Measurements from ENCODE around the gene SUGCT.

Gene SUGCT

DNA sequence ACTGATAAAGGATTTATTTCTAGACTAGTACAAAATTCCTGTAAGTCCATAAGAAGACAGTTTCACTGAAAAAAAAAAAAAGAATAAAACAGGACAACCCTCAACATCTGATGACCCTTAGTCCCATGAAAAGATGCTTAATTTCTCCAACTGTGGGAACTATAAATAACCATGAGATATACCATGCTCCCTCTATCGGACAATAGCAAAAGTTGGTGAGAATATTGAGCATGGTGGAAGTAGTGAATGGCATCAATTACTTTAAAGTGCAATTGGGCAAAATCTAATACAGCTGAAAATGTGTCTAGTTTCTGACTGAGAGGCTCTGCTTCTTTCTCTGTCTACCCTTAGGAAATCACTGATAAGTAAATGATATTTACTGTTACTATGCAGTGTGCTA lies 348.8 kb downstream of the SUGCT start:
- no peak for DNase-seq

DNA sequence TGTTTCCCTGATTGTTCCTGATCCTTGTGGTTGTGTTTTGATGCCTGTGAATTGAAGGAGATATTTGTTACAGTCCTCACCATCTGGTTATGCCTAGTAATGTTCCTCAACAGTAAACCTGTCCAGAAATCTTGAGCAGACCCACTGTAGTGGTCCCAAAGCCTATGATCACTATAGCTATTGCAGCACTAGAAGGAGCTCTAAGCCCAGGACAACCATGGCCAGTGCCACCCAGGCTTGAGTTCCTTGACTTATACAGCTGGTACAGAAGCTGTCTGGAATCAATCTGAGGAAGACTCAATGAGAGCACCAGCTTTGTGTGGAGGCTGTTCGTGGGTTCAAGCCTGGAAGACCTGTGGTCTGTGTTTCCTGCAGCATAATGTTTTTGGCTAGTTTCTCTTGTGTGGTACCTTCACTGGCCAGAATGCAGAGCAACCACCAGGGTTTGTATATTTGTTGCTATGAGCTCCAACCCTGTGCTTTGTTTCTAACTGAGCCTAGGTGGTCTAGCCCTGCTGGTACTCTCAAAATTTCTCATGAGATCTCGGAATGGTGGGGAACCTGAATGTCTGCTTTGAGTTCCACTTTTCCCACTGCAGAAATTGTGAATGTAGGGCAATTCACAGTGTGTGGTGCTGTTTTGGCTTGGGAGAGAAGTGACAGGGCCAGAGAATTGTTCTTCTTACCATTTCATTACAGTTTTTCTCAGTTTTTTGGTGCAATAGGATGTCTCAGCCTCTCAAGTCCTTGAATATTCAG lies 355.2 kb downstream of the SUGCT start:
- DNase-seq: no peak

GRCh38 chr7:40490603-40490924 lies 355.8 kb downstream of the SUGCT start:
- DNase-seq: no peak

DNA sequence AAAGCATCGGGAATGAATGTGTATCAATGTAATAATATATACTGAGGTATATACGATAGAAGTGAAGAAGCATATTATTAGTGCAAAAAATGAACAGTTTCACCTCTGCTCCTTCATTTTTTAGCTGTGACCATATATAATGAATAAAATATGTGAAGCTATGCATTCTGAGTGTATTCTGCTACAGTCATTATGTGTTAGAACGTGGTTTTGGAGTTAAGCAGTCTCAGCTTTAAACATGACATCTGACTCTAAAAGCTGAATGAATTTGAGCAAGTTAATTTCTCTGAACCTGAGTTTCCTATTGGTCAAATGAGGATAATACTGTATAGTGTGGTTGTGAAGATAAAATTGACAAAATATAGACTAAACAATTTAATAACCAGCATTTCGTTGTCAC lies 358.1 kb downstream of the SUGCT start:
- no peak for DNase-seq

DNA sequence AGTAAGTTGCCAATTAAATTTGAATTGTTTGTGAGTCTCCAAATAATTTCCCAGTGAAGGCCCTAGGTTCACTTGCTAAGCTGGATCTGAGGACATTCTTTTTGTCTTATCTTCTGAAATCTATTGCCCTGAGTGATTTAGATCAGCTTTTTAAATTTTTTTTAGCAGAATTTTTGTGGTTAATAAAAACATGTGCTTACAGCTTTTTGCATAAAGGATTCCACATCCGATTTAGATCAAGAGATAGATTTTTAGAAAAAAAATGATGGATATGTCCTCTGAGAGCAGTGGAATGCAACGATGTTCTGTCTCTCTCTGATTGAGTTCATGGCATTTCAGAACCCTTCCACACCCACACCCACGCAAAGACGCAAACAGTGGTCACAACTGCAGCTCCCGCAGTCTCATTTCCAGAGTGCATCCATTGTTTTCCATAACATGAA lies 358.8 kb downstream of the SUGCT start:
- no peak for DNase-seq

GRCh38 chr7:40498924-40499510 lies 364.2 kb downstream of the SUGCT start:
- DNase-seq: no peak

DNA sequence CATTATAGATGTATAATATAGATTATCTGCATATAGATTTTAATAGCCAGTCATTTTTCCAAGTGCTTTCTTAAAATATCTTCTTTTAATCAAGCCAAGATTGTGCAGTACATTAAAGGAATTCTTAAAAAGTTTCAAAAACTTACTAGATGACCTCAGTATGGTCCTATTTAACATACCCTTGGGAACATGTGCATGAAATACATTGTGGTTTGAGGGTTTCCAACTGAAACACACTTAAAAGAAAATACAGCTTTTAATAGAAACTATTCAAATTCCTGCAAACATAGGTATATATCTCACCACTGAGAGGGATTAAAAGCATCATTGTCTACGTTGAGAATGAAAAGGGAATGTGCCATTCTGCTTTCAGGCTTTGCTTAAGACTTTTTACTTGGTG lies 364.9 kb downstream of the SUGCT start:
- DNase-seq: no peak

DNA sequence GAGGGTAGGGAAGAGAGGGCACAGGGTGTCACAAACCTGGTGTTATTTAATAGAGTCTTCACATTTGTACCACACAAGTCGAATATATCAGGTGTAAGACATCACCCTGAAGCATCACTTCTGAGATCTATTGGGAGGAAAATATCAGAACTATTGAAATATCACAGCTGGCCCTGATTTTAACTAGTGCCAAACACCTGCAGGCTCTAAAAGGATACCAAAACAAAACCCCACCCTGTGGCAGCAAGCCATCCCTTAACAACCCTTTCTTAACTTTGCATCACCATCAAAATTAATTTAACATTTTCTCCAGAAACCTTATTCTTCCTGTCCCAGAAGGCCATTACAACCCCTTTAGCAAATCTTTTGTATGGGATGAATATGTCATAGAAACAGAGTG lies 365.4 kb downstream of the SUGCT start:
- DNase-seq: no peak

GRCh38 chr7:40502359-40502758 lies 367.6 kb downstream of the SUGCT start:
- DNase-seq: no peak

DNA sequence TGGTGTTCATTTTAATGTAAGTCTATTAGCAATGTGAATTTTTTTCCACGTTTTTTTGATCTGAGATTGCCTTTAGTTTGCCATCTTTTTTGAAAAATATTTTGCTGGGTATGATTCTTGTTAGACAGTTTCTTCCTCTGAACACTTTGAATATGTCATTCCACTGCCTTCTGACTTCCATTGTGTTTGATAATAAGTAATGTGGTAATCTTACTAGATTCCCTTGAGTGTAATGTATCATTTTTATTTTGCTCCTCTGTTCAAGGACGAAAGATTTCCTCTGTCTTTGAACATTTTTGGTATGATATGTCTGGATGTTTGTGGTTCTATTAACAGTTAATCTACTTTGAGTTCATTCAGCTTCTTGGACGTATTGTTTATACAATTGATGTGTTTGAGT lies 371.4 kb downstream of the SUGCT start:
- DNase-seq: no peak

DNA sequence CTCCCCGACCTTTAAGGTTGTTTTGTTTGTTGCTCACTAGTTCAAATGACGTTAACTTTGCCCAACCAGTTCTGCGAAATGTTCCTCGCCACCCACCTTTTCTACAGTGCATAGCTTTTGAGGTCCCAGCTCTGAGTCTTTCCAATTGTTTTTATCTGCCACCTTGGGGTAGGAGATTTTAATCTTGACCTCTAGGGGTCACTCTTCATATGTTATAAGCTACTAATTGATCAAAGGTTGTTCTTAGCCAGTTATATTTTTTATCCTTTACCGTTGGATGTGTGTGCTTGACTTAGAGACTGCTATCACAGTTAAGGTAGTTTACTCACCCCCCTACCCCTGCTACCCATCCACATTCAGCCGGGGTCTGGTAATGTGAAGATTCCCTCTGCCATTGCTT lies 372.4 kb downstream of the SUGCT start:
- DNase-seq: peak; percentile 14

DNA sequence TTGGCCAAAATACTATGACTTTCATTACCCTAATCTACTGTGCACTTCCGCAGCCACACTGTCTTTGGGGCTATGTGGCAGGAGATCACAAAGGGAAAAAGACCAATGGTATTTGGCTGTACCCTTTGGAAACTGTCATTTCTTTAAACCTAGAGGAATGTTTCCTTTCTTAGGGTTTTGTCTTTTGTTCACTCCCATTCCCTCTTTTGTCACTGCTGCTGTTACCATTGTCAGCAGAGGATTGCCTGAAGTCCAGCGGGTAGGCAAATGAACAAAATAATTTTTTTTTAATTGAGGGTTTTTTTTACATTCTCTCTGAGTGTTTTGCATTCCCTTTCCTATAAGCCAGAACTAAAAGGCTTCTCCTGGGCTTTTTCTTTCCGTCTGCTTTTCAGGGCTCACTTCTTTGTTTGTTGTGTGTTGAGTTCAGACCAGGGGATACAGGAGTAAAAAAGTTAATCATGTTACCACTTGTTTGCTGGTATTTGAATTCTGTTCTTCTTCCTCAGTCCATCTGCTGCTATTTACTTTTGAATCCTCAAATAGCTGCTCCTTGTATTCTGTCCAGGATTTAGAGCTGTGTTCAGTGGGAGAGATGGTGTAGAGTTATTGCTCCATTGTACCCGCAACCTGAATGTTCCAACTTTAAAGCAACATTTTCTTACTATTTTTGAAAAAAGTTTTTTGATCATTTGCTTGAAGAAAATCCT lies 374.6 kb downstream of the SUGCT start:
- DNase-seq: no peak

GRCh38 chr7:40516376-40516775 lies 381.6 kb downstream of the SUGCT start:
- peak; percentile 15 for DNase-seq

GRCh38 chr7:40519009-40519408 lies 384.2 kb downstream of the SUGCT start:
- DNase-seq: no peak

DNA sequence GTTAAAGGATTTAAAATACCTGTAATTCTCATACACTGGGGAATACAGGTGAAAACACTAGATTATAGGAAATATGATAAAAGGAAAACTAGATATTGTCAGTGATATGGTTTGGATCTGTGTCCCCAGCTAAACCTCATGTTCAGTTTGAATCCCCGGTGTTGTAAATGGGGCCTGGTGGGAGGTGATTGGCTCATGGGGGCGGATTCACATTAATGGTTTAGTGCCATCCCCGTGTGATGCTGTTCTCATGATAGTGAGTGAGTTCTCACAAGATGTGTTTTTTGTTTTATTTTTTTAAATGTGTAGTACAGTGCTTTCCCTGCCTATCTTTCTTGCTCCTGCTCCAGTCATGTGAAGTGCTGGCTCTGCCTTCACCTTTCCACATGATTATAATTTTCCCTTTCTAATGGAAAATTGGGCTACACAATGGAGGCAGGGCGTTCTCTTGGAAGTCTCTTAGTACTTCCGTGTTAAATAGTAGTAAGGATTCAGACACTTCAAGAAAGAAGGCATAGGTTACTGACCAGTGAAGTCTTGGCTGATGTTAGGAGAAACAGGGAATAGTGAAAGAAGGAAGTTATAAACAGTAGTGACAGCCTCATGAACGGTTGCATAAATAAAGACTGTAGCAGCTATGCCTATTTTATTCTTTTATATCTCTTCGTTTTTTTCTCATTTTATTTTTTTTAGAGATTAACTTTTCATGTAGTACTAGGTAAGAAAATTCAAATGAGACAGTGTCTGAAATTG lies 386.4 kb downstream of the SUGCT start:
- DNase-seq: no peak

DNA sequence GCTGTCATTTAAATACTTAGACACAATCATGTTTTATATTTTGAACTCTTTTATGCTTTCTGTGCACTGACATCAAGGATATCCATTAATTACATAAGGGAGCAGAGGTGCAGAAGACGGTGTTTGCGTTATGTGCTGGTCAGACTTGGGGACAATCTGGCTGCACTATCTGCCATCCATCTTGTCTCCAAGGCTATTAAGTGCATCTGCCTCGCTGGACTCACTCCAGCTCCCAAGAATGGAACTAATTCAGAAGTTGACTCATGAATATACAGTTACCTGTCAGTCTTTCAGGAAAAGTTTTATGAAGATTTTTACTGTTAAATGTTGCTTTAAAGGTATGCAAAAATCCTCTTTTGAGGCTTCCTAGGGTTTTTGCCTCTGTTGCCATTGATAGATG lies 391.0 kb downstream of the SUGCT start:
- no peak for DNase-seq

DNA sequence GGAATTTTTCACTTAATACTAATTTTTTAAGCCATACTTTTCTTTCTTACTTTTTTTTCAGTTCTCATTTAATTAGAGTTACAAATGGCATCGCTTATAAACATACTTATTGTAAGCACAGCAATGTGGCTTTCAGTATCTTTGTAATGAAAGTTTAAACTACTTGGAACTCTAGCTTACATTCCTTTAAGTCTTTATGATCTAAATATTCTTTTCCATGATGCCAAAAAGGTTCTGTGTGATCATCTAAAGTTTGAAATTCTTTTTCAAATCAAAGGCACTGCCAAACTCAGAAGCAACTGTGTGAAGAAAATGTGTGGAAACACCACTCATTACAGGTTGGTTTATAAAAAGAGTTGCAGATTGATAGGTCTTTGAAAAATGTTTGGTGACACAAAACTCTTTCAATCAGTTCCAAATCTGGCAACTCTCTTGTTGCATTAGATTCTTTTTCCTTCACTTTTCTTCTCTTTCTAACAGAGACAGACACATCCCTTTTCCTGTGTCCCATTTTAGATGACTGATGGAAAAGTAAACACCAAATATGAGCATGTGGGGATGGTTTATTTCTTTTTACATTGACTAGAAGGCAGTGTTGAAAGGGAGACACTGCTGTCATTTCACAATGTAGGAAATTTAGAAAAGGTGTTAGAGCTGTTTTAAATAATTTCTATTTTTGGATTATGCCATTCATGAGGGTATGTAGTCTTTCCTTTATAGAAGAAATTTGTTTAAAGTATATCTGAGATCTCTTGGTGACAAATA lies 392.3 kb downstream of the SUGCT start:
- DNase-seq: no peak

DNA sequence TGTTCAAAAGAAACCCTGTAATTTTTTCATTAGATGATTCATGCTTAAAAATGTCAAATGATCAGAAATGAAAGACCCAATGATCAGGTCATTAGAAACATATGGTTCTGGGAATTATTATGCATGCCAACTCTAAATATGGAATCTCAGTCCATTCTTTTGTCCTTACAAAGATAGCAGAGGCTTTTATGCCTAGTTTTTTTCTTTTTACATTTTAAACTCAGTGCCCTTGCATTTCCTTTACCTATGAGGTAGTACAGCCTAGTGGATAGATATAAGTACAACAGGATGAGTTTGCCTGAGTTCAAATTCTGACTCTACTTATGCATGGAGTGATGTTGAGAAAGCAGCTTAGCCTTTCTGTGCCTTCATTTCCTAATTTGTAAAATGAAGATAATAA lies 392.9 kb downstream of the SUGCT start:
- DNase-seq: no peak

GRCh38 chr7:40530292-40530691 lies 395.5 kb downstream of the SUGCT start:
- no peak for DNase-seq

GRCh38 chr7:40531956-40532355 lies 397.2 kb downstream of the SUGCT start:
- DNase-seq: no peak

DNA sequence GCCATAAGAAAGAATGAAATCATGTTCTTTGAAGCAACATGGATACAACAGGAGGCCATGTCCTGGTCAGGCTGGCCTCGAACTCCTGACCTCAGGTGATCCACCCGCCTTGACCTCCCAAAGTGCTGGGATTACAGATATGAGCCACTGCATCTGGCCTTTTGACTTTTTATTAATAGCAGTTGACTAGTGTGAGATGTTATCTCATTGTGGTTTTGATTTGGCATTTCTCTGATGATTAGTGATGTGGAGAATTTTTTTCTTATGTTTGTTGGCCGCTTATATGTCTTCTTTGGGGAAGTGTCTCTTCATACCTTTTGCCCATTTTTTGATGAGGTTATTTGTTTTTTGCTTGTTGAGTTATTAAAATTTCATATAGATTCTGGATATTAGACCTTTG lies 400.9 kb downstream of the SUGCT start:
- no peak for DNase-seq

DNA sequence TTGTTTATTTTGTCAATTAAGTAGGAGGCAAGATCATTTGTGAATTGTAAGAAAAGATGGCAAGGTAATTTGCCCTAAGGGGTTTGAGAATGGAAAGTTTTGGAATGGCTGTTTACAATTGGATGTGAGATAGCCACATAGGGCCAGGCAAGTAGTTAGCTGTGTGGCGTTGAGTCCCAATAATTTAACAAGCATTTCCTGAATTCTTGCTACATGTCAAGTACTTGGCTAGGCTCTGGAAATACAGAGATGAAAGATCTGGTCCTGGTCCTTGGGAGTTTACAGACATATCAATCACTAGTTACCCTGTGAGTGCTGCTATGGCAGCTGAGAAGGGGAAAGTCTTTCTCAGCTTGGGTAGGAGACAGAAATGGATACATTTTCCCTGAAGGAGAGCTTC lies 401.6 kb downstream of the SUGCT start:
- DNase-seq: no peak

GRCh38 chr7:40538281-40538680 lies 403.5 kb downstream of the SUGCT start:
- DNase-seq: no peak

Data from HCEC 1CT (cell line).